ENCODE data around the gene CSPG4.
"Not testable (repeated sequence)": the region's sequence is repeated elsewhere in the genome, so short reads cannot be mapped to it uniquely, and the experiment has no call there.

CSPG4 gene

GRCh38 chr15:75712668-75713337, at the start of gene CSPG4:
Gene CSPG4 (minus strand): TSS chr15:75712848. CDS start chr15:75712755, 93 bp downstream.
- no peak for DNase-seq

- DNase-seq = not testable (repeated sequence)
Observed at GRCh38 chr15:75762357-75762718, 49.7 kb upstream of the CSPG4 start.

- DNase-seq = no peak
Observed at GRCh38 chr15:75761446-75762356, 49.1 kb upstream of the CSPG4 start.

GRCh38 chr15:75760704-75761435, 48.2 kb upstream of the CSPG4 start:
- DNase-seq = no peak

GRCh38 chr15:75760131-75760520, 47.5 kb upstream of the CSPG4 start:
- DNase-seq = not testable (repeated sequence)

- DNase-seq = no peak
Observed at GRCh38 chr15:75759416-75760130, 46.9 kb upstream of the CSPG4 start.

GRCh38 chr15:75758071-75758872, 45.6 kb upstream of the CSPG4 start:
- DNase-seq = peak; percentile 66

- DNase-seq = not testable (repeated sequence)
Observed at GRCh38 chr15:75754871-75755270, 42.2 kb upstream of the CSPG4 start.

GRCh38 chr15:75753145-75753544, 40.5 kb upstream of the CSPG4 start:
- DNase-seq = no peak

- DNase-seq = no peak
Observed at GRCh38 chr15:75751891-75752290, 39.2 kb upstream of the CSPG4 start.

GRCh38 chr15:75751116-75751875, 38.6 kb upstream of the CSPG4 start:
- DNase-seq = no peak

- DNase-seq = no peak
Observed at GRCh38 chr15:75750261-75751050, 37.8 kb upstream of the CSPG4 start.

- no peak for DNase-seq
Observed at GRCh38 chr15:75749820-75750219, 37.2 kb upstream of the CSPG4 start.

GRCh38 chr15:75748882-75749281, 36.2 kb upstream of the CSPG4 start:
- DNase-seq = peak; percentile 59

GRCh38 chr15:75747121-75747520, 34.5 kb upstream of the CSPG4 start:
- DNase-seq = not testable (repeated sequence)

- no peak for DNase-seq
Observed at GRCh38 chr15:75745305-75745704, 32.7 kb upstream of the CSPG4 start.

- not testable (repeated sequence) for DNase-seq
Observed at GRCh38 chr15:75742346-75742745, 29.7 kb upstream of the CSPG4 start.

- no peak for DNase-seq
Observed at GRCh38 chr15:75739791-75740190, 27.1 kb upstream of the CSPG4 start.

- DNase-seq = peak; percentile 88
Observed at GRCh38 chr15:75738647-75739325, 26.1 kb upstream of the CSPG4 start.

Data from stimulated activated CD4-positive, alpha-beta T cell treated with anti-CD3 and anti-CD28 coated beads, Interleukin-1b, Interleukin-23, amount 100 ng/mL, for 48 hours (primary cell).